ENCODE results near the gene KAT8.
"Not testable (repeated sequence)": the region's sequence is repeated elsewhere in the genome, so short reads cannot be mapped to it uniquely, and the experiment has no call there.

Gene KAT8

DNA sequence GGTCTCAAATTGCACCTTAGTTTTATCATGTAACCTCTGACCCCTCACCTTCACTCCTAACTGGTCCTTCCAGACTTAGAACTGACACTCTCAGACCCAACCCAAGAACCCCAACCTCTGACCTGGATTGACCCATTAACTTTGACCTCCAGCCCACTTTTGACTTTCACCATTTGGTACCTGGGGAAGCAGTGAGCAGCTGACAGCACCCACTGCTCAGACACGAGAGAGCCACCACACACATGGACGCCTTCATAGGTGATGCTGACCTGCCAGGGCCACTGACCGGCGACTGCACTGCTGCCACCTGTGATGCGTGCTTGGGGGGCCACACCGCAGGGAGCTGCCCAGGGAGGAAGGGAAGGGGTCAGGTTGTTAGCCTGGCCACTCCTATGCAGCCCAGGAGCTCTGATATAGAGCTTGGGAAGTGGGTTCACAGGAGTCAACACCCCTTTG is 15.6 kb downstream of the KAT8 start:
- DNase-seq = no peak

- DNase-seq = no peak
Measured at GRCh38 chr16:31134091-31134571, 16.7 kb downstream of the KAT8 start.

- DNase-seq = no peak
Measured at GRCh38 chr16:31134625-31135534, 17.4 kb downstream of the KAT8 start.

- no peak for DNase-seq
Measured at GRCh38 chr16:31135535-31136286, 18.2 kb downstream of the KAT8 start, which contains the start of gene PRSS8. TSS of gene PRSS8 (minus strand) at chr16:31135727. CDS start at chr16:31135498, 229 bp downstream.

DNA sequence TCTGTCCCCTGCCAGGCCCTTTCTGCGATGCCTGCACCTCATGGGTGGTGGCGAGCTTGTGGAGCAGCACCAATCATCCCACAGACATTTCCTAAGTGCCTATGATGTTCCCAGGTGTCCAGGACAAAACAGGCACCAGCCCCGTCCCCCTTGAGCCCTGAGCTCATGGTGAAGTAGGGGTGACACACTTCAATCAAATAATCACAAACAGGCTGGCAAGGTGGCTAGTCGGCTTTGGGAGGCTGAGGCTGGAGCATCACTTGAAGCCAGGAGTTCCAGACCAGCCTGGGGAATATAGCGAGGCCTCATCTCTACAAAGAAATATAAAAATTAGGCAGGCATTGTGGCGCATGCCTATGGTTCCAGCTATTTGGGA is 18.8 kb downstream of the KAT8 start:
- no peak for DNase-seq

- DNase-seq = not testable (repeated sequence)
Measured at GRCh38 chr16:31136822-31137499, 19.5 kb downstream of the KAT8 start.

DNA sequence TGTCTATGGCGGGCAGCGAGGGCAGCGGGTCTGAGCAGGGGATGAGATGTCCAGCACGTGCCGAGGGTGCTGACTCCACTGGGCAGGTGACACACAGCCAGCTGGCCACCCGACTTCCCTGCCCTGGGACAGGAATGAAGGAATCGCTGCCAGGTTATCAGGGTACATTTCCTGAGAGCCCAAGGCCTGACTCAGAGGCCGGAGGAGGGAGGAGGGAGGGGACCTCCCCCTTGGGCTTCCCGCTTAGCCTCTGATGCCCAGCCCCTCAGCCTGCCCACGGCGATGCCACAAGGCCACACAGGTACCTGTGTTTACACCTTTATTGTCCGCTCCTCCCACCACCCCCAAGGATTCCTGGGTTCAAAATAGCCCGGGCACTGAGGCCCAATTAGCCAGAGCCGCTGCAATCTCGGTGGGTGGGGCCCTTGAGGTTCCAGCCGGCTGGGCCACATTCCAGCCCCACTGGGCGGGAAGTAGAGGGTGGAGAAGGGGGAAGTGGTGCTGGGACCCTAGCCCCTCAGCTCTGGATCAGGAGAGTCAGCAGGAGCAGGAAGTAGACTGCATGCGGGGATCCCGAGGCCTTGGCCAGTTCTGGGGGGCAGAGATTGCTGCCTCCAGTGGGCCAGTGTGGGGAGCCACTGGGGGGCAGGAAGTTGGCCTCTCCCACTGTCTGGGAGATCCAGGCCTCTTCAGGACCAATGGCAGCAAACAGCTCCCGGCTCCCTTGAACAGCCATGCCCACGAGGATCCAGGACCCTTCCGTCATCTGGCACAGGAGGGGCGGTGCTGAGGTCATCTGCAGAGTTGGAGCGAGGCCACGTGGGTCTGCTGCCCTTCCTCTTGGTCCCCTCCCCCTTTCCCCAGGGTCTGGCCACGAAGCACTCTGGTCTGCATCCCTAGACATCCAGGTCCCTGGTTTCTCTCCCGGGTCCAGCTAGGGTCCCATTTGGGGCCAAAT is 21.4 kb downstream of the KAT8 start:
- no peak for DNase-seq

DNA sequence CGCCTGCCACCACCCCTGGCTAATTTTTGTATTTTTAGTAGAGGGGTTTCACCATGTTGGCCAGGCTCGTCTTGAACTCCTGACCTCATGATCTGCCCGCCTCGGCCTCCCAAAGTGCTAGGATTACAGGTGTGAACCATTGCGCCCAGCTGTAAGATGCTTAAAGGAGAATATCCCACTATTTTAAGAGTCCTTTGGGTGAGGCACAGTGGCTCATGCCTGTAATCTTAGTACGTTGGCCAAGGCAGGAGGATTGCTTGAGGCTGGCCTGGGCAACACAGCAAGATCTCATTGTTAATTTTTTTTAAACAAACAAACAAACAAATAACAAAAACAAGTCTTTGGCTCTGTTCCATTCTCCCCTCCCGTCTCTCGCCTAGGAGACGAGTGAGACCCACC is 23.6 kb downstream of the KAT8 start:
- DNase-seq = not testable (repeated sequence)

DNA sequence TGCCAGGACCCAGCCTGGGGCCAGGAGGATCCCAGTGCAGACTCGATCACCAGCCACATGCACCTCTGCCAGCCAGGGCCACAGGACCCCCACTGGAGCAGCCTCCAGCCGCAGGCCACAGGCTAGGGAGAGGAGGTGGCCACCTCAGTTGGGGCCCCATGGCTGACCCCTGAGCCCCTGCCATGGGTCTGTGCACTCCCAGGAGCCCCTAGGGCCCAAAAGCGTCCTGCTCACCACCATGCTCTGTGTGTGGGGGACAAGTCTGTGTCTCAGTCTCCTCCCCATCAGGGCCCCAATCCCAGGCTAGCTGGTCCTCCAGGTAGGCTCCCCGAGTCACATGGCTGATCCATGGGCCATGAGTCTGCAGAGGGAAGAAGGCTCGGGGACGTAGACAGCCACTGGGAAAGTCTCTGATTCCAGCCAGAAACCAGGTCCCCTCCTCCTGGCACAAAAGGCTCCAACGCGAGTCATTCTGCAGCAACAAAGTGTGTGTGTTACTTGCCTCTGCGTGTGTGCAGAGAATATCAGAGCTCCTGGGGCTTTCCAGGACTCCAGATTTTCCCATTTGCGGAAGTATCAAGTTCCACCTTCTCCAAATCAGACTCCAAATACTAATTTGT is 24.1 kb downstream of the KAT8 start:
- no peak for DNase-seq

DNA sequence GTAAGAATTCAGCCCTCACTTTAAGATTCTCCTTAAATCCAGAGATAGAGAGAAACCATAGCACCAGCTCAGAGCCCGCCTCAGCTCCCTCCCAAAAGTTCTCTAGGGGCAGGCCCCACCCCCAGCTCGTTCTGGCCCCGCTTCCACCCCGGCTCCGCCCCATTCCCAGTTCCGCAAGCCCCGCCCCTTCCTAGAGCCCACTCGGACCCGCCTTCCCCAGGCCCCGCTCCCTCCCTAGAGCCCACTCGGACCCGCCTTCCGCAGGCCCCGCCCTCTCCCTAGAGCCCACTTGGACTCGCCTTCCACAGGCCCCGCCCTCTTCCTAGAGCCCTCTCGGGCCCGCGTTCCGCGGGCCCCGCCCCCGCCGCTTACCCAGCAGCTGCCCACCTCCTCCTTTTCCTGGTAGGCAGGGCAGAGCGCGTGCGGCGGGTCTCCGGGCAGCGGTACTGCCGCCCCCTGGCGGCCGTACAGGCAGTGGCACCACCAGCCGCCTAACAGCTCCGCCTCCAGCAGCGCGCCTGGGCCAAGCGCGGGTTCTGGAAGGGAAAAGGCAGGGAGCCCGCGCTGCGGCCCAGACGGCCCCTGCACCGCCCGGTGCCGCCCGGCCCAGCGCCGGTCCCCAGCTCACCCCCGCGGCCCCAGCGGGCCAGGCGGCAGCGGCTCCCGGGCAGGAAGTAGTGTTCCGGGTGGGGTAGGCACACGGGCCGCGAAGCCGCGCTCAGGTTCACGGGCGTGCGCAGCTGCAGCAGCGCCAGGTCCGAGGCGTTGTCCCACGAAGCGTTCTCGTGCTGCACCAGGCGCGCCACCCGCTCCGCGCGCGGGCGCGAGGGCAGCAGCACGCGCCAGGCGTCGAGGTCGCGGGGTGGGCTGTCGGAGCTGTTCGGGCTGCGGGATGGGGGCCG is 24.9 kb downstream of the KAT8 start:
- peak; percentile 97 for DNase-seq

DNA sequence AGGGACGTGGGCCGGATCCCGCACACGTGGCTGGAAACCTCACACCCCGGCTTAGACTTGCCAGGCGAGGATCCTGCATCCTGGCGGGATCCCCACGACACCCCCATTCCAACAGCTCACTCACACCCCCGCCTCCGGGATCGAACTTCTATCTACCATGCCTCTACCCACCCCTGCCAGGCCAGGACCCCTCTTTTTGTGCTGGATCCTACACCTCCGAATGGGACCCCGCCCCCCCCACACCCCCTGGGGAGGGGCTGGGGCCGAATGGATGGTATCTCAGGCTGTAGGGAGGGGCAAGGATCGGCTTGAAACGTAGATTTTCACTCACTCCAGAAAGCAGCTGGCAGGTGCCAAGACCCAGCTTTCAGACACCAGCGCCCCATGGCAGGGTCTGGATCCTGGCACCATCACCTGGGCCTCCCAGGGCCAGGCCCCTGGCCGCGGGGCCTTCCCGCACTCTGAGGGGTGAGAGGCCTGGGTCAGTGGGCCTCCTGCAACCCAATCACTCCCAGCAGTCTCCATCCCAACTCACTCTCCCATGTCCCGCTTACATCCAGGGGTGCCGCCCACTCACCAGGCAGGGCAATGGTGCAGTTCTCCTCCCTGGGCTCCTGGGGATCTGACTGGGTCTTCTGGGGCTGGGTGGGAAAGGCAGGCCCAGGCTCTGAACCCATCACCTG is 25.7 kb downstream of the KAT8 start:
- DNase-seq = no peak

DNA sequence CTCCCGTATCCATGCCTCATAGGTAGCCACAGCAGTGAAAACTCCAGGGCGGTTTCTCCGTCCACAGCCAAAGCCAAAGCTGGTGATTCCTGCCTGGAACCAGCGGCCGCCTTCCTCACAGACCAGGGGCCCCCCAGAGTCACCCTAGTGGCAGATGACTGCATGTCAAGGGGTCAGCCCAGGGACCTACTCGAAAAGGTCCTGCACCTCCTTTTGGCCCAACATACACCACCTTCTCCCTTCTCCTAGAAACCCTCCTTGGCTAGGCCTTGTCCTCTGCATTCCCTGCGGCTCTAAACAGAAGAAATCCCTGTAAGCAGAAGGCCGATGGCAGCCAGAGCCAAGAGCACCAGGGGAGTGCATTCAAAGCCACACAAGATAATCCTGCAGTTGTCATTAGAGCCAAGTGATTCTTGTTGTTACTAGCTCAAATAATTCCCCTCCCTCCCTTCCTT is 26.3 kb downstream of the KAT8 start:
- no peak for DNase-seq

DNA sequence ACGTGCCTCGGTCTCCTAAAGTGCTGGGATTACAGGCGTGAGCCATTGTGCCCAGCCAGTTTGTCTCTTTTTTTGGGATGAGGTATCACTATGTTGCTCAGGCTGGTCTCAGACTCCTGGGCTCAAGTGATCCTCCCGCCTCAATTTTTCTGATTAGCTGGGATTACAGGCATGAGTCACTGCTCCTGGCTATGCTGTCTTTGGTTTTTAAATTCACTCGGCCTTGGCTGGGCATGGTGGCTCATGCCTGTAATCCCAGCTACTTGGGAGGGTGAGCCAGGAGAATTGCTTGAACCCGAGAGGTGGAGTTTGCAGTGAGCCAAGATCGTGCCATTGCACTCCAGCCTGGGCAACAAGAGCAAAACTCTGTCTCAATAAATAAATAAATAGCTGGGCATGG is 27.0 kb downstream of the KAT8 start:
- not testable (repeated sequence) for DNase-seq

- no peak for DNase-seq
Measured at GRCh38 chr16:31145398-31145990, 28.0 kb downstream of the KAT8 start.

- DNase-seq = no peak
Measured at GRCh38 chr16:31147574-31147973, 30.1 kb downstream of the KAT8 start.

DNA sequence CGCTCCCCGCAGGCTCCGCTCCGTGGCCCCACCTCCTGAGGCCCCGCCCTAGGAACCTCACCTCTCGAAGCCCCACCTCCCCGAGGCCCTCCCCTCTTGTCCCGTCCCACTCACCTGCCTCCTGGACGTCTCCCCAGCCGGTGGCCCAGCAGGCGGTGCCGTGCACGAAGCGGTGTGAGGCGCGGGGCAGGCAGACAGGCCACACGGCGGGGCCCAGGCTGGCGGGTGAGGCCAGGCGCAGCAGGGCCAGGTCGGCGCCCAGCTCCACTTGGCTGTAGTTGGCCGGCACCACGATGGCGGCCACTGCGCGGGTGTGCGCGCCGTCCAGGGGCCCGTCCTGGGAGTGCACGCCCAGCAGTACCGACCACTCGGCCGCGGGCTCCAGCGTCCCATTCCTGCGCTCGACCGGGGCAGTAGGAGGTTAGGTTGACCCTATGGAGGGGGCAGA is 30.8 kb downstream of the KAT8 start:
- no peak for DNase-seq

GRCh38 chr16:31148896-31149295 is 31.4 kb downstream of the KAT8 start:
- DNase-seq = no peak

GRCh38 chr16:31149332-31149731 is 31.9 kb downstream of the KAT8 start:
- DNase-seq = no peak

Measured in stimulated activated CD4-positive, alpha-beta T cell treated with anti-CD3 and anti-CD28 coated beads, Interleukin-4, amount 100 ng/mL, for 1 hour (primary cell).